Gastroesophageal sphincter (tissue), 3 donors: ENCODE results near the gene DEAF1.

Experiments used
- CTCF ChIP-seq, 4 experiments: fragments of 200-600 bp in 2 of 4; fragments of 450-650 bp in 2 of 4; sonication (generic) in 1 of 4; IDR thresholded peaks; one replicate each; pipeline ENCODE4 v1.5.1; 2017 to 2019; ENCODE audit warnings: antibody characterized with exemption in 4 of 4, mild to moderate bottlenecking in 2 of 4, moderate library complexity in 2 of 4
- POLR2A ChIP-seq, 2 donors: fragments of 450-650 bp; IDR thresholded peaks; one replicate each; pipeline ENCODE4 v1.6.1; 2017; ENCODE audit warnings: antibody characterized with exemption in 2 of 2, mild to moderate bottlenecking in 2 of 2, moderate library complexity in 1 of 2

GRCh38 chr11:607971-608659 is 86.9 kb downstream of the DEAF1 start:
- TF ChIP-seq CTCF (IDR thresholded peaks at IDR 0.05) (no peak), POLR2A (IDR thresholded peaks at IDR 0.05) (no peak)
